GM19455 (cell line): ENCODE results near the gene KATNAL2.

Experiments
- ATAC-seq: cut with Tn5 transposase; IDR thresholded peaks from one replicate; pipeline ENCODE4 v1.9.1; 2021; ENCODE audit not compliant: unreplicated experiment

The KATNAL2 gene

GRCh38 chr18:47110492-47111274 lies 193.3 kb downstream of the KATNAL2 start:
- ATAC-seq, result no peak

DNA sequence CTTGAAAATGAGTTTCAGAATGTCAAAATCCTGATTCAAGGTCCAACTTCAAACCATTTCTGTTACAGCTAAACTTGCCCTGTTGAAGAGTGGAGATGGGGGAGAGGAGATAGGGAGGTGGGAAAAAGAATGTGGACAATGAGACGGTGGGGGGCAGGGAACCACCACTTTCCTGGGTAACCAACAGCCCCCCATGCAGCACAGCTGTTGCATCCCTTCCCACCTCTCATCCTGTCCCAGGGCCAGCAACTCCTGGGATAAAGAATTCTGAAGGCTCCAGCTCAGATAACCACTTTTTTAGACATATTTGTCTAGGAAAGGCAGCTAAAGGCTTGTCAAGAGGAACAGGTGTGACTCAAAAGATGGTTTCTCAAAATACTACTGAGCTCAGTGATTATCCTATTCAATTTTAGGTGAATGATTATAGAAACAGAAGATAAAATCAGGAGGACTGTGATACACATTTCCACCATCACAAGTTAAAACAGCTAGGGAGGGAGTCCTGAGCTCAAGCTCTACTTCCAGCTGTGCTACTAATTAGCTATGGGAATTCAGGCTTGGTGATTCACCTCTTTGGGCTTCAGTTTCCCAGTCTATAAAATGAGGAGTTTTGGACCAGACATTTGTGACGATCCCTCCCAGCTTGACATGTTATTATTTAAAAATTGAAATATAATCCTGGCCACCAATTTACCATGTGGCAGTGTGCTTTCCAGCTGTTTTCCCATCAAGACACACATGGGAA lies 196.6 kb downstream of the KATNAL2 start:
- no peak for ATAC-seq

DNA sequence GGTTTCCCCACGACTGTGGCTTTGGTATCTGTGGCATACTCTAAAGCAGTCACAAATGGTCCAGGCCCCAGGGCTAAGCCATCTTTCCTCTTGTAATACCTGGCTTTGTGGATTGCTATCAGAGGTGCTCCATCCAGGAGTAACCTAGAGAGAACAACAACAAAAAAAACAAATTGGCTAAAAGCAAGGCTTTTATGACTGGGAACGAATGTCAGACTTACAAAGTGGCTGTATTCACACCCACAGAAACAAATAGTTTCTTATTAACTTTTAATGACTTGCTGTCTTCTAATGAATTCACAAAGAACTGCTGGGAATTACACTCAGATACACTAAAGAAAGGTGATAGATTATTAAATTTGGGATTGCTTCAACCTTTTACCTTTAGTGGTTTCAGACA lies 197.8 kb downstream of the KATNAL2 start:
- ATAC-seq, result no peak

- no peak for ATAC-seq
These were observed 201.6 kb downstream of the KATNAL2 start for GRCh38 chr18:47118981-47119380.

GRCh38 chr18:47120428-47120827 lies 203.0 kb downstream of the KATNAL2 start:
- peak; percentile 79 for ATAC-seq

DNA sequence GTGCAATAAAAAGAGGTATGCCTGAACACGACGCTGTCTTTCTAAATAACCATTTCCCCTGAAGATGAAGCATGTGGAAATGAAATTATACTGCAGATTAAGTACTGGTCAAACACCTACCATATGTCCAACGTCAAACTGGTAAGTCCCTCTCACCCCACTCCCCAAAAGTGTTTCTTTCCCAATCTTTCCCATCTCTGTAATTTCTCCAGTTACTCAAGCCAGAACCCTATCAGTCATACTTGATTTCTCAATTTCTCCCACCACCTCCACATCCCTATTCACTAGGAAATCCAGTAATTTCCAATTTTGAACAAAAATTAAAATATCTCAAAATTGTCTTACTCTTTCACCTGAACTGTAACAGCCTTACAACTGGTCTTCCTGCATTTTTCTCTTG lies 203.7 kb downstream of the KATNAL2 start:
- ATAC-seq, result no peak

DNA sequence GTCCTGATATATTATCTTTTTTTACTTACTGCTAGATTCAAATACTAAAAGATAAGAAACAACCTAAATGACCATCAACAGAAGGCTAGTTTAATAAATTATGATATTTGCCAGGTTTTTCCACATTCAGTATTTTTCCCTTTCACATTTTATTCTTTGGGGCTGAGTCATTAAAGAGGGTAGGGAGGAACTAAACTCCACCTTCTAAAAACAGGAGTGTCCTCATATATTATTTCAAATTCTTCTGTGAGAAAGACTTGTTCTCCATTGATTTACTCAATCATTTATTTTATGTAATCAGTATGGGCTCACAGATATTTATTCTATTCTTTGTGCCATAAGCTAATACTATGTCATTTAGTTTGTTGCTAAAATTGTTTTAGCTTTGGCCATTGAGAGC lies 223.9 kb downstream of the KATNAL2 start:
- ATAC-seq, result no peak

DNA sequence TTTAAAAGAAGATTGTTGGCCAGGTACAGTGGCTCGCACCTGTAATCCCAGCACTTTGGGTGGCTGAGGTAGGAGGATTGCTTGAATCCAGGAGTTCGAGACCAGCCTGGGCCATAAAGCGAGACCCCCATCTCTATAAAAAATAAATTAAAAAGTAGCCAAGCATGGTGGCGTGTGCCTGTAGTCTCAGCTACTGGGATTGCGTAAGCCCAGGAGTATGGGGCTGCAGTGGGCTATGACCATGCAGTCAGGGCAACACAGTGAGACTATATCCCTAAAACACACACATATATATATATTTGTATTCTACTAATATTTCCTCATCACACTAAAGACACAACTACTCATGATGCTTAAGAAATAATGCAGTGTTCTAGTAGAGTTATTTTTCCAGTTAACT lies 225.8 kb downstream of the KATNAL2 start:
- no peak for ATAC-seq

- no peak for ATAC-seq
These were observed 226.6 kb downstream of the KATNAL2 start for GRCh38 chr18:47143899-47144485.

DNA sequence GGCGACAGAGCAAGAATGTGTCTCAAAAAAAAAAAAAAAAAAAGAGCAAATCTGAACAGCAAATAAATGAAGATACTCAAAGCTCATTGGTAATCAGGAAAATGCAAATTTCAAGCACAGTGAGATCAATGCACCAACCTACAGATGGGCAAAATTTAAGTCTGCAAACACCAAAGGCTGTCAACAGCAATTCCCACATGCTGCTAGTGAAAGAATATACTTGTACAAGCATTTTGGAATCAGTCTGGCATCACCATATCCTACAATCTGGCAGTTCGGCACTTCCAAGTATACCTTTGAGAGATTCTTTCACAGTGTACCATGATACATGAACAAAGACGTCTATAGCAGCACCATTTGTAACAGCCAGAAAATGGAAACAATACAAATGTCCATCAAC lies 228.8 kb downstream of the KATNAL2 start:
- ATAC-seq, result no peak

- ATAC-seq, result no peak
These were observed 232.1 kb downstream of the KATNAL2 start for GRCh38 chr18:47149457-47150028.

DNA sequence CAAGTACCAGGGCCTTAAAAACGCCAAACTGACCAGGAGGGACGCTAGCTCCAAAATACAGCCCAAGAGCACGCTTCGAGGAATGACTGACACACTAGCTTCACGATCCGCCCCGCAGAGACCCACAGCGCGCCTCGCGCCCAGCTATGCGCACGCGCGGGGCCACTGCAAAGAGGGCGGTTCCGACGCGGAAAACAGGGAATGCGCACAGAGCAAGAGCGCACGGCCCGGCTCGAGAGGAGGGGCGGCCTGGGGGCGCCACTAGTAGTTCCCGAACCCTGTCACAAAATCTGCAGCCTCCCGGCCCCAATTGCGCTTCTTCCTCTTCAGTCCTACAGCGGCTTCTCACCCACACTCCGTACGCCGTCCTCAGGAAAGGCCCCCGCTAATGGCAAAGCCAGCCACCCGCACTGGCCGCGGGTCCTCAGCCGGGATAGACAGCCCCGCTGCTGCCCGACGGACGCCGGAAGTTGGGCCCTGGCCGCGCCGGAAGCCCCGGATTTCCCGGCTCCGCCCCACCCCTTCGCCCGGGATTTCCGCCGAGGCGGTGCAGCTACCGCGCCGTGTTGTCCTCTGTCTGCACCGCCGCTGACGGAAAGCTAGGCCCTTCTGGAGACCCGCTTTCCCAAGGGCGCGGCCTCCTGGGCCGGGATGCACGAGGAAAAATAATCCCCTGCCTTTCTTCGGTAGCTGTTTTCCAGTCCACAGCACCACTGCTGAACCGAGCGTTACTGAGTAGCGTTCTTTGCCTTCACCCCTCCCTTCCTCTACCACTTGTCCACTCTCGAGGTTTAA lies 232.8 kb downstream of the KATNAL2 start, which contains the start of gene HDHD2:
TSS of gene HDHD2 (minus strand) at position 472 of the 795 bp plus-strand sequence. CDS start 14,061 bp downstream, outside the sequence.
- peak; percentile 94 for ATAC-seq

DNA sequence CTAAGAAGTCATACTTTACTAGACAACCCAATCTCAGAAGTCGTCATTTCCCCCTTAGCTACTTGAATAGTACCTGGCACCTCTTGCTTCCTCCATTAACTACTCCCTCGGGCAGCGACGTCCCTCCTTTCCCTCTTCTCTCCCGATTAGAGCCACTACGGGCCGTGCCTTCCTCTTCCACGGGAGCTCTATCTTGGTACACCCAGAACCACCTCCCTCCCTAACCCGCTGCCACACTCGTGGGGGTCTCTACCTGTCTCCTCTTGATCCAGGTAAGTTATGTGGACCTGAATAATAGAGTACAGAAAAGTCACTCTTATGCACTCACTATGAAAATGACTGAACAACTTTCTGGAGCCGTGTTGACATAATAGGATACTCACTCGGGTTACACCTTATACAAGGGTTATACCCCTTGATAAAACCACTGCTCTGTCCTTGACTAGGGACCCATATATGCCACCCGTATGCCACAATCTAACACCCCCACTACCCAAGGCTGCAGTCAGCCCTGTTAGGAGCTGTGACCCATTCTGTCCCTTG lies 233.5 kb downstream of the KATNAL2 start:
- peak; percentile 6 for ATAC-seq

DNA sequence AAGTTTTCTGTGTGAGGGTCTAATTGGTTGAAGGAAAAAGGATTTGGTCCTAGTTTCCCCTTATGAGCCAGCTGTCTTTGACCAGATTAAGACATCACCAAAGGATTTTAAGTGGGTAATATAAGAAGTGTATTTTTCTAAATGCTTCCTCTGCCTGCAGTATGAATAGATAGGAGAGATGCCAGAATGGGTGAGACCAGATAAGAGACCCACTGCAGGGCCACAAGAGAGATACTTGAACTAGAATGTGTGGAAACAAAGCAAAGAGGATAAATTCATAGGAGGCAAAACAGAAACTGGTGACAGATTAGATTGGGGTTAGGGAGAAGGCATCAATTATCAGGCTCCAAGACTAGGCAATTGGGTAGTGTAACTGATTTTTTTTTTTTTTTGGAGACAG lies 234.0 kb downstream of the KATNAL2 start:
- ATAC-seq, result no peak
